Measurements from ENCODE around the gene AKR1D1. TPM values are rescaled to one million over a fixed set of nuclear protein-coding genes. Genes with fewer than 3 reads are reported as not detected.

Gene AKR1D1
- not detected in 2 replicates for total RNA-seq

GRCh38 chr7:138076196-138076595, at the start of gene AKR1D1:
Gene AKR1D1 (plus strand): TSS chr7:138076459. CDS start chr7:138076519, 60 bp downstream.
- DNase-seq (ENCODE audit: low read depth) = no peak
- no peak within 1 kb of the TSS for H3K4me3 ChIP-seq (ENCODE audit: low read depth, low read length)
- no peak for TF ChIP-seq CTCF (IDR thresholded peaks at IDR 0.05; ENCODE audit: insufficient read depth, low read depth, low read length)

GRCh38 chr7:138027100-138027499, 49.2 kb upstream of the AKR1D1 start:
- DNase-seq (ENCODE audit: low read depth) = no peak
- TF ChIP-seq CTCF (IDR thresholded peaks at IDR 0.05; ENCODE audit: insufficient read depth, low read depth, low read length) = no peak
- no peak overlapping the region for H3K4me3 ChIP-seq (ENCODE audit: low read depth, low read length)

GRCh38 chr7:138029126-138029525, 47.1 kb upstream of the AKR1D1 start:
- no peak for TF ChIP-seq CTCF (IDR thresholded peaks at IDR 0.05; ENCODE audit: insufficient read depth, low read depth, low read length)

GRCh38 chr7:138029941-138030340, 46.3 kb upstream of the AKR1D1 start:
- DNase-seq (ENCODE audit: low read depth) = no peak
- no peak for TF ChIP-seq CTCF (IDR thresholded peaks at IDR 0.05; ENCODE audit: insufficient read depth, low read depth, low read length)
- no peak overlapping the region for H3K4me3 ChIP-seq (ENCODE audit: low read depth, low read length)

More at GRCh38 chr7:138029126-138029525, 47.1 kb upstream of the AKR1D1 start:
- no peak overlapping the region for H3K4me3 ChIP-seq (ENCODE audit: low read depth, low read length)
- DNase-seq (ENCODE audit: low read depth) = no peak

- no peak for TF ChIP-seq CTCF (IDR thresholded peaks at IDR 0.05; ENCODE audit: insufficient read depth, low read depth, low read length)
- DNase-seq (ENCODE audit: low read depth) = peak; percentile 41
- no peak overlapping the region for H3K4me3 ChIP-seq (ENCODE audit: low read depth, low read length)
Observed at GRCh38 chr7:138030679-138031351, 45.4 kb upstream of the AKR1D1 start.

GRCh38 chr7:138032186-138032585, 44.1 kb upstream of the AKR1D1 start:
- no peak overlapping the region for H3K4me3 ChIP-seq (ENCODE audit: low read depth, low read length)
- no peak for DNase-seq (ENCODE audit: low read depth)
- TF ChIP-seq CTCF (IDR thresholded peaks at IDR 0.05; ENCODE audit: insufficient read depth, low read depth, low read length) = no peak

GRCh38 chr7:138032770-138033169, 43.5 kb upstream of the AKR1D1 start:
- TF ChIP-seq CTCF (IDR thresholded peaks at IDR 0.05; ENCODE audit: insufficient read depth, low read depth, low read length) = no peak
- no peak for DNase-seq (ENCODE audit: low read depth)
- no peak overlapping the region for H3K4me3 ChIP-seq (ENCODE audit: low read depth, low read length)

Data from fibroblast of villous mesenchyme (primary cell).